ENCODE measurements around the gene ZNF611. TPM values are rescaled to one million over a fixed set of nuclear protein-coding genes. Genes with fewer than 3 reads are reported as not detected.
"Not testable (repeated sequence)": the region's sequence is repeated elsewhere in the genome, so short reads cannot be mapped to it uniquely, and the experiment has no call there.

ZNF611 gene
- polyA plus RNA-seq, 1 donor (not counting 4 experiments of a cell fraction or from before 2014, with no cell fraction given), result 2.9 TPM

DNA sequence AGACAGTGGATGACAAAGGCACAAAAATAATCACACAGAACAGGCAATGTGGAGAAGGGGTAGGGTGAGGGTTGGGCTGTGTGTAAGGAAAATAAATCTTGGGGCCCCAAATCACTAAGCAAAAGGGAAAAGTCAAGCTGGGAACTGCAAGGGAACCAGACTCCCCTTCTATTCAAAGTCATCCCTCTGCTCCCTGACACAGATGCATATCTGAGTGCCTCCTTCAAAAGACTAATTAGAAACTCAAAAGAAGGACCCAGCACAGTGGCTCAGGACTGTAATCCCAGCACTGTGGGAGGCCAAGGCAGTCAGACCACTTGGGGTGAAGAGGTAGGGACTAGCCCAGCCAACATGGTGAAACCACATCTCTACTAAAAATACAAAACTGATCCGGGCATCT lies 18.3 kb downstream of the ZNF611 start:
- Histone ChIP-seq H3K4me1 (ENCODE audit: control insufficient read depth, extremely low read depth, insufficient read depth, low read length) (peaks cover 10% of the 10 kb centered on the region), H3K27ac (ENCODE audit: control insufficient read depth, insufficient read depth, low read length) (no peak overlapping the region), H2AFZ (ENCODE audit: control insufficient read depth, low read length) (no peak overlapping the region), H3K9me1 (ENCODE audit: control insufficient read depth, extremely low read depth, insufficient read depth, low read length) (no peaks in the 10 kb centered on the region), H3K4me2 (ENCODE audit: control insufficient read depth, extremely low read depth, insufficient read depth, low read depth, low read length) (no peak overlapping the region), H3K4me3 (ENCODE audit: control insufficient read depth in 2 of 3, extremely low read depth in 1 of 3, insufficient read depth in 2 of 3, low read depth in 1 of 3, low read length in 3 of 3) (no peak overlapping the region), H3K9me3 (ENCODE audit: control insufficient read depth, low read depth, low read length) (no peaks in the 10 kb centered on the region), H3K79me2 (ENCODE audit: control insufficient read depth, insufficient read depth, low read length) (no peaks in the 10 kb centered on the region), H3K27me3 (ENCODE audit: control insufficient read depth, extremely low read depth, insufficient read depth, low read length) (no peaks in the 10 kb centered on the region), H3K9ac (ENCODE audit: control insufficient read depth, extremely low read depth, insufficient read depth, low read length) (no peak overlapping the region), H4K20me1 (ENCODE audit: control insufficient read depth, extremely low read depth, insufficient read depth, low read length) (no peaks in the 10 kb centered on the region), H3K36me3 (ENCODE audit: control insufficient read depth in 2 of 2, extremely low read depth in 1 of 2, insufficient read depth in 2 of 2, low read length in 2 of 2) (peaks cover 2 to 5% of the 10 kb centered on the region in 2 experiments)
- FAIRE-seq (no peak), DNase-seq (ENCODE audit: low read depth, low spot score) (no peak)
- dilution Hi-C loops (cut with MboI; ENCODE audit: extremely low pct_ligation_motif_present, low sequenced_read_pairs), result no loop called here
- TF ChIP-seq, protein P1, sequence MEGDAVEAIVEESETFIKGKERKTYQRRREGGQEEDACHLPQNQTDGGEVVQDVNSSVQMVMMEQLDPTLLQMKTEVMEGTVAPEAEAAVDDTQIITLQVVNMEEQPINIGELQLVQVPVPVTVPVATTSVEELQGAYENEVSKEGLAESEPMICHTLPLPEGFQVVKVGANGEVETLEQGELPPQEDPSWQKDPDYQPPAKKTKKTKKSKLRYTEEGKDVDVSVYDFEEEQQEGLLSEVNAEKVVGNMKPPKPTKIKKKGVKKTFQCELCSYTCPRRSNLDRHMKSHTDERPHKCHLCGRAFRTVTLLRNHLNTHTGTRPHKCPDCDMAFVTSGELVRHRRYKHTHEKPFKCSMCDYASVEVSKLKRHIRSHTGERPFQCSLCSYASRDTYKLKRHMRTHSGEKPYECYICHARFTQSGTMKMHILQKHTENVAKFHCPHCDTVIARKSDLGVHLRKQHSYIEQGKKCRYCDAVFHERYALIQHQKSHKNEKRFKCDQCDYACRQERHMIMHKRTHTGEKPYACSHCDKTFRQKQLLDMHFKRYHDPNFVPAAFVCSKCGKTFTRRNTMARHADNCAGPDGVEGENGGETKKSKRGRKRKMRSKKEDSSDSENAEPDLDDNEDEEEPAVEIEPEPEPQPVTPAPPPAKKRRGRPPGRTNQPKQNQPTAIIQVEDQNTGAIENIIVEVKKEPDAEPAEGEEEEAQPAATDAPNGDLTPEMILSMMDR (optimal IDR thresholded peaks at IDR 0.05 in 1 of 3, IDR thresholded peaks at IDR 0.05 in 1 of 3, conservative IDR thresholded peaks at IDR 0.05 in 1 of 3; ENCODE audit: extremely low read depth in 1 of 3, insufficient read depth in 2 of 3, low read length in 3 of 3), result no peak
- TF ChIP-seq EZH2 (IDR thresholded peaks at IDR 0.05; ENCODE audit: low read length), result no peak

DNA sequence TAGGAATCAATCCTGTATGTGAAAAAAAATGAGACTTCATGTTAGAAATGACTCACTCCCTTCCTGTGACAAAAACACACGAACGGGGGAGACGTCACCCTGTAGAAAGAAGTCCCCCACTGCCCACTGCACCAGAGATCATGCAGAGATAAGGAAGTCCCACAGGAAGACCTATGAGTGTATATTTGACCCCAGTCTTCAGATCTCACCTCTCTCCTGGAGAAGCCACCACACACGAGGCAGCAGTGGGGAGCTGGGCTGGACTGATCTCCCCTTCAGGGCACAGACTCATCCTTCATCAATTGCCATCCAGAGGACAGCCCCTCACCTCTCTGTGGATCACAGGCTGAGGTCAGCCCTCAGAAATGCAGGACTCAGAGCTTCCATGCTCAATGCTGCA lies 18.9 kb downstream of the ZNF611 start:
- H2AFZ ChIP-seq (ENCODE audit: control insufficient read depth, low read length); H3K36me3 ChIP-seq (ENCODE audit: control insufficient read depth in 2 of 2, extremely low read depth in 1 of 2, insufficient read depth in 2 of 2, low read length in 2 of 2); H3K9me1 ChIP-seq (ENCODE audit: control insufficient read depth, extremely low read depth, insufficient read depth, low read length); H3K27ac ChIP-seq (ENCODE audit: control insufficient read depth, insufficient read depth, low read length); H3K9ac ChIP-seq (ENCODE audit: control insufficient read depth, extremely low read depth, insufficient read depth, low read length); H3K79me2 ChIP-seq (ENCODE audit: control insufficient read depth, insufficient read depth, low read length); H3K4me3 ChIP-seq (ENCODE audit: control insufficient read depth in 2 of 3, extremely low read depth in 1 of 3, insufficient read depth in 2 of 3, low read depth in 1 of 3, low read length in 3 of 3); H3K27me3 ChIP-seq (ENCODE audit: control insufficient read depth, extremely low read depth, insufficient read depth, low read length); H3K4me1 ChIP-seq (ENCODE audit: control insufficient read depth, extremely low read depth, insufficient read depth, low read length); dilution Hi-C loops (cut with MboI; ENCODE audit: extremely low pct_ligation_motif_present, low sequenced_read_pairs); H4K20me1 ChIP-seq (ENCODE audit: control insufficient read depth, extremely low read depth, insufficient read depth, low read length); H3K9me3 ChIP-seq (ENCODE audit: control insufficient read depth, low read depth, low read length); FAIRE-seq: not testable (repeated sequence)
- peak overlapping the region; percentile 45 for H3K4me2 ChIP-seq (ENCODE audit: control insufficient read depth, extremely low read depth, insufficient read depth, low read depth, low read length)
- peak; percentile 35 for DNase-seq (ENCODE audit: low read depth, low spot score)

DNA sequence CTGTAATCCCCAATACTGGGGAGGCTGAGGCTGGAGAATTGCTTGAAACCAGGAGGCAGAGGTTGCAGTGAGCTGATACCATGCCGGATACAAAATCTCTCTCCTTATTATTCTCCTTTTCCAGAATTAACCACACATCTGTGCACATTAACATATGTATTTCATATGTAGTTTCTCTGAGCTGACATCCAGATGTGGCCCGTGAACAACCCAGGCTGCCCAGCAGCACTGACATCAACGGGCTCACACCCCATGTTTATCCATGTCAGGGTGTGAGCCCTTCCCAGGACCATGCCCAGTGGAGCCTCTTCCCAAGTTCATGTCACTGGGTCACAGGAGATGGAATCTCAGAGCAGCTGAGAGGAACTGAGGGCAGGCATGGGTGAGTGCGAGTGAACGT lies 19.5 kb downstream of the ZNF611 start:
- H3K4me1 ChIP-seq (ENCODE audit: control insufficient read depth, extremely low read depth, insufficient read depth, low read length); H3K9ac ChIP-seq (ENCODE audit: control insufficient read depth, extremely low read depth, insufficient read depth, low read length); DNase-seq (ENCODE audit: low read depth, low spot score); FAIRE-seq; H3K4me3 ChIP-seq (ENCODE audit: control insufficient read depth in 2 of 3, extremely low read depth in 1 of 3, insufficient read depth in 2 of 3, low read depth in 1 of 3, low read length in 3 of 3); H2AFZ ChIP-seq (ENCODE audit: control insufficient read depth, low read length); H3K36me3 ChIP-seq (ENCODE audit: control insufficient read depth in 2 of 2, extremely low read depth in 1 of 2, insufficient read depth in 2 of 2, low read length in 2 of 2); H4K20me1 ChIP-seq (ENCODE audit: control insufficient read depth, extremely low read depth, insufficient read depth, low read length); H3K27ac ChIP-seq (ENCODE audit: control insufficient read depth, insufficient read depth, low read length); H3K9me1 ChIP-seq (ENCODE audit: control insufficient read depth, extremely low read depth, insufficient read depth, low read length); H3K79me2 ChIP-seq (ENCODE audit: control insufficient read depth, insufficient read depth, low read length); H3K9me3 ChIP-seq (ENCODE audit: control insufficient read depth, low read depth, low read length); H3K4me2 ChIP-seq (ENCODE audit: control insufficient read depth, extremely low read depth, insufficient read depth, low read depth, low read length); H3K27me3 ChIP-seq (ENCODE audit: control insufficient read depth, extremely low read depth, insufficient read depth, low read length); dilution Hi-C loops (cut with MboI; ENCODE audit: extremely low pct_ligation_motif_present, low sequenced_read_pairs): not testable (repeated sequence)

DNA sequence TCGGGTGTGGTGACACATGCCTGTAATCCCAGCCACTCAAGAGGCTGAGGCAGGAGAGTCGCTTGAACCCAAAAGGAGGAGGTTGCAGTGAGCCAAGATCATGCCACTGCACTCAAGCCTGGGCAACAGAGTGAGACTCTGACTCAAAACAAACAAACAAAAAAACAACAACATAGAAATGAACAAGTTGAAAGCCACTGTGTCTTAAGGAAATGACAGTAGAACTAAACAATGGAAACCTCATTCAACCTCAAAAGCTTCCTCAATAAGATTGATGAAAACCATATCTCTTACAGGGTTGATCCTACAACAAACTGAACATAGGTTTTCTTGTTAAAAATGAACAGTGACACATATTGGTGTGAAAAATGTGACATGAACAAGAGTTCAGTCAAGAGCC lies 21.8 kb downstream of the ZNF611 start:
- H3K9ac ChIP-seq (ENCODE audit: control insufficient read depth, extremely low read depth, insufficient read depth, low read length); FAIRE-seq; H3K4me1 ChIP-seq (ENCODE audit: control insufficient read depth, extremely low read depth, insufficient read depth, low read length); dilution Hi-C loops (cut with MboI; ENCODE audit: extremely low pct_ligation_motif_present, low sequenced_read_pairs); H3K27me3 ChIP-seq (ENCODE audit: control insufficient read depth, extremely low read depth, insufficient read depth, low read length); H3K9me1 ChIP-seq (ENCODE audit: control insufficient read depth, extremely low read depth, insufficient read depth, low read length); H3K4me2 ChIP-seq (ENCODE audit: control insufficient read depth, extremely low read depth, insufficient read depth, low read depth, low read length); DNase-seq (ENCODE audit: low read depth, low spot score); H3K27ac ChIP-seq (ENCODE audit: control insufficient read depth, insufficient read depth, low read length); H4K20me1 ChIP-seq (ENCODE audit: control insufficient read depth, extremely low read depth, insufficient read depth, low read length); H3K9me3 ChIP-seq (ENCODE audit: control insufficient read depth, low read depth, low read length); H2AFZ ChIP-seq (ENCODE audit: control insufficient read depth, low read length); H3K79me2 ChIP-seq (ENCODE audit: control insufficient read depth, insufficient read depth, low read length); H3K4me3 ChIP-seq (ENCODE audit: control insufficient read depth in 2 of 3, extremely low read depth in 1 of 3, insufficient read depth in 2 of 3, low read depth in 1 of 3, low read length in 3 of 3): not testable (repeated sequence)
- peaks cover 2 to 12% of the 10 kb centered on the region in 2 experiments for H3K36me3 ChIP-seq (ENCODE audit: control insufficient read depth in 2 of 2, extremely low read depth in 1 of 2, insufficient read depth in 2 of 2, low read length in 2 of 2)

All from keratinocyte (primary cell).